Measurements from ENCODE around the gene RASSF5.
"Not testable (repeated sequence)": the region's sequence is repeated elsewhere in the genome, so short reads cannot be mapped to it uniquely, and the experiment has no call there.

Gene RASSF5

DNA sequence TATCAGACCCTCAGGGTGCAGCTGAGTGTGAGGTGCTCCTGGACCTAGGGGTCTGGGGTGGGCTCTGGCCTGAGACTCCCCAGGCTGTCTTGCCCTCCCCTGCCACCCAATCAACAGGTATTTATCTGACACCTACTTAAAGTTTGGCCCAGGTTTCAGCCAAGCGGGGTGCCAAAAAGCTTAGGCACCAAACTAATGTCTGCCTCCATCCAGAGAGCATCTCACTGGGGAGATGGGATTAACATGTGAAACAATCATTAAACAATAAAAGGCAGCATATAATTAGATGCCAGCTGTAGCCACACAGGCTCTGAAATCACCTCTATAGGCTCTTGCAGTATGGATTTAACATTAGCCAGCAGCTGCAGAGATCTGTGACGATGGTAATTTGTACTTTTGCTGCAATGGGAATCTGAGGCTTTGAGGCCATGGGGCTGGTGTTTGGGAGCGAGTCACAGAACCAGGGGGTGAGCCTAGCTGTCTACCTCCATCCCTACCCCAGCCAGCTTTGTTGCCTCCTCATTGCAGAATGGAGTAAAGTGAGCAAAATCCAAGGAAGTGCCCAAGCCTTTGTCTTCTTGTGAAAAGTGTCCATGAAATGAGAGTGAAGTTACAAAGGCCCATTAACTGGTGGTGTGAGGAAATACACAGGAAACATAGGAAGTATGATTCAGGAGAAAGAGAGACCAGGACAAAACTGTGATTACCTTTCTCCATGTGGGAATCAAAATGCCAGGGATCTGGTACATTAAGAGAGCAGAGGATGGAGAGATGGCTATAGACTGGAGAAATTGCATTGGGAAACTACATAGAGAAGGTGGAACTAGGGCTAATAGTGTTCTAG is 68.8 kb downstream of the RASSF5 start:
- FAIRE-seq, result no peak

DNA sequence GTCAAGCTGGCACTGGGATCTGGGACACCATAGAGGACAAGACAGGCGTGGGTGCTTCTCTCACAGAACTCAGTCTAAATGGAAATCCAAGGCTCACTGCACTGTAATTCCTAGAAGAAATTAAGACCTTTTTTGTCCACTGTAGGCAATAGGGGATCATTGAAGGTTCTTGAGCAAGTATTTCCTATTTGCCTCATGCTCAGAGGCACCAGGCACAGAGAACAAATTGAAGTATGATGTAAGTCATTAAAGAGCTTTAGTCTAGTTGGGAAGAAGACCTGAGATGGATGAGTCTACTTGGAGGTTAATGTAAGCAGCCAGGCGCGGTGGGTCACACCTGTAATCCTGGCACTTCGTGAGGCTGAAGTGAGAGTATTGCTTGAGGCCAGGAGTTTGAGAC is 70.3 kb downstream of the RASSF5 start:
- FAIRE-seq, result no peak

DNA sequence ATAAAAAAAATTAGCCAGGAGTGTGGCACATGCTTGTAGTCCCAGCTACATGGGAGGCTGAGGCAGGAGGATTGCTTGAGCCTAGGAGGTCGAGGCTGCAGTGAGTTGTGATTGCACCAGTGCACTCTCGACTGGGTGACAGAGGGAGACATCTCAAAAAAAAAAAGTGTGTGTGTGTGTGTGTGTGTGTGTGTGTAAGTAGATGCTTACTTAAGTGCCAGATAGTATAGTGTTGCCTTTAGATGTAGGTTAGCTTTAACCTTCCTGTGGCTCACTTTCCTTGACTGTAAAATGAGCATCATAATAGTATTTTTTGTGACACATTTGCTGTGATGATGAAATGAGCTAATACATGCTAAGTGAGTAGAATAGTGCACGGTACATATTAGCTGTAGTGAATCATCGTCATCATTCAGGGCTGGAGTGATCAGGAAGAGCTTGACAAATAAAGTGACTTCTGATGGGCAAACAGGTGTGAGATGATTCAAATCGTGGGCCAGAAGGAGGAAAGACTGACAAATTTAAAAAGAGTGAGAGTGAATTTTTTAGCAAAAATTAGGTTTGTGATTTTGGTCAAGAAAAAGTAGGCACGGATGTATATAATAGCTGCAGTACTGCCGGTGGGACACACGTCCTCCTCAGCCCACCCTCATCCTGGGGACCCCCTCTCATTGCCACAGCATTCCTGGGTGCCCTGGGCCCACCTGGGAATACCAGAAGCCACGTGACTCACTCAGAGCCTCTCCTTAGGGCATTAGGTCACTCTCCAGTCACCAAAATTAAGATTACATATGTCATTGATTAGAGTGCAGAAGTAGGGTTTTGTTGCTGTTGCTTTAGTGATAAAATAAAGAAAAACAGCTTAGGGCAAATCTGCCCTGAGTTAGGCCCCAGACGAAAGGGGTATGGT is 71.0 kb downstream of the RASSF5 start:
- FAIRE-seq, result no peak

DNA sequence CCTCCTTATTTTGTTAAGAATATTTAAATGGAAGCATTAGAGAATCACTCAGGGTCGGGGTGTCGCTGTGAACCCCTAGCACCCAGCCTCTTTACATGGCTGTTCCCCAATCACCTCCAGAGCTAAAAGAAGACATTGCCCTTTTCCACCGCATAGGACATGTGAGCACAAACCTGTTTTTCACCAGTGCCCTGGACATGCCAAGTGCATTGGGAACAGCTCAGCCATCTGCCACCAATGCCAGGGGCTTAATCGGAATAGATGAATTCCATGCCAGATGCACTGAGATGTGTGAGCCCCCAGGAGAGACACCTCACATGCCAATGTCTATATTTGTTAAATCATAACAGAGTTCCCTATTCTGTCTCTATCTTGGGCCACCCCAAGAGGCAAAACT is 71.6 kb downstream of the RASSF5 start:
- no peak for FAIRE-seq

DNA sequence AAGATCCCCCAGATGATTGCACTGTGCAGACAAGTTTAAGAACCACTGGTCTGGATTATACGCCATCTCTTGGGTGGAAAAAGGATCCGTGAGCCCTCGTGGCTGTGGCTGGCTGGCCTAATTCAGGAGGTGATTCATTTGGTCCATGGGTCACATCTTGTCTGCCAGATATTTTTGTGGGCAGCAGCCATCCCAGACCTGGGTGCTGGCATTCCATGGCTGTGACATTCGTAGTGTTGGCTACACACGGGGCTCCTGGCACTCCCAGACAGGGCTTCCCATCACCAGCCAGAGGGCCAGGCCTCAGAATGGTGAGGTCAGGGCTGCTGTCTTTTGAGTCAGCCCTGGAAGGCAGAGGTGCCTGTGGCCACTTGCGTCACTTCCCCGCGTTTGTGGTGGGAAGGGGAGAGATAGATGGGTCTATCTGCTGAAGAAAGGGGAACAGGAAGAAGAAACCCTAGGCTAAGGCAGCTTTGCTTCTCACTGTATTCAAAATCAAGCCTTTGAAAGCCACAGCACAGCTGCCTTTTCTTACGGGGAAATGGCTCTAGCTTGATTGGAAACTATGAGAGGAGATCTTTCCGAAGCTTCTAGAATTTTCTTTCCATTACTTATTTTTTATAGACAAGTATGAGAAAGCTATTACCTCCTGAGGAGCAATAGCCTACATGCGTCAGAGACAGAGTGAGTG is 72.6 kb downstream of the RASSF5 start:
- no peak for FAIRE-seq

DNA sequence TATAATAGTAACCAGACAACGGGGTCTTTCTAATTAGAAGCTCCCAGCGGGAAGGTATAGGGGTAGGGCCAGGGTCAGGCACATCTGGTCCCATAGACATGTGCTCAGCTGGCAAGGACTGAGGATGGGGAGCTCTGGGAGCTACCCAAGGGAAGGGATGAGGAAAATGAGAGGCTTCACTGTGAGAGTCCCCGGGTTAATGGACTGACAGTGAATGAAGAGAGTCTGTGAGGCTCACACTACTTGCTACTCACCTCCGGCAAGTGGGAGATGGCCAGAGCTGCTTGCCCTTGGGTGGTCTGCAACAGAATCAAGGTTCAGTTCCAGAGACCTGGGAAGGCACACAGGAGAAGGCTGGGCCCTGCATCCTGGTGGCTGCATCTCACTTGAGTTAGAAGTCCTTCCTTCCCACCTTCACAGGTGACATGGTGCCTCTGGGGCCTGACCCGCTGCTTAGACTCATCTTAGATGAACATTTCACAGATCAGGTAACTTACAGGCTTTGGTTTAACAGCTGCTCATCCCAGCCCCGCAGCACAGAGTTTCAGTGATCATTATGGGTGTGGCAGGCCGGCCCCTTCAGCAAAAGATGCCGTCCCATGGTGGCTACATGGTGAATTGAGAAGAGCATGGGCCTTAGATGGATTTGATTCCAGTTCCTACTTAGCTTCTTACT is 73.2 kb downstream of the RASSF5 start:
- no peak for FAIRE-seq

DNA sequence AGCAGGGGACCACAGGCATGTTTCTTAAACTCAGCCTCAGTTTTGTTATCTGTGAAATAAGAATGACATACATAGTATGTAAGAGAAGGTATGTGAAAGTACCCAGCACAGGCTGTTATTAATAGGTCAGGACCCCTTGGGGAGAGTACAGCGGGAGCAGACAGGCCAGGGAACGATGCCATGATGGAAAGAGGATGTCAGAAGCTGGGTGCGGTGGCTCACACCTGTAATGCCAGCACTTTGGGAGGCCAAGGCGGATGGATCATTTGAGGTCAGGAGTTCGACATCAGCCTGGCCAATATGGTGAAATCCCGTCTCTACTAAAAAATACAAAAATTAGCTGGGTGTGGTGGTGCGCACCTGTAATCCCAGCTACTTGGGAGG is 73.8 kb downstream of the RASSF5 start:
- FAIRE-seq, result not testable (repeated sequence)

DNA sequence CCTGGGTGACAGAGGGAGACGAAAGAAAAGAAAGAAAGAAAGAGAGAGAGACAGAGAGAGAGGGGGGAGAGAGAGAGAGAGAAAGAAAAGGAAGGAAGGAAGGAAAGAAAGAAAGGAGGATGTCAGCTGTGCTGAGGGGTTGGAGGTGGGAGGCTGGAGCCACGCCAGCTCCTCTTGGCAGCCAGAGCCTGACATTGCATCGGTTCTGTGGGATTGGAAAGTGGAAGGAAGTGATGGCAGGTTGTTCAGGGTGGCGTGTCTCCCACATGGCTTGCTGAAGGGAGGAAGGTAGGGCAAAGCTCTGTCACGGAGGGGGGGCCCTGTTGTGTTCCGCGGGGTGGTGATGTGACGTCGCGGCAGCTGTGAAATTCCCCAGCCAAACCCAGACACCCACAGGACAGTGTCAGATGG is 74.2 kb downstream of the RASSF5 start:
- no peak for FAIRE-seq

DNA sequence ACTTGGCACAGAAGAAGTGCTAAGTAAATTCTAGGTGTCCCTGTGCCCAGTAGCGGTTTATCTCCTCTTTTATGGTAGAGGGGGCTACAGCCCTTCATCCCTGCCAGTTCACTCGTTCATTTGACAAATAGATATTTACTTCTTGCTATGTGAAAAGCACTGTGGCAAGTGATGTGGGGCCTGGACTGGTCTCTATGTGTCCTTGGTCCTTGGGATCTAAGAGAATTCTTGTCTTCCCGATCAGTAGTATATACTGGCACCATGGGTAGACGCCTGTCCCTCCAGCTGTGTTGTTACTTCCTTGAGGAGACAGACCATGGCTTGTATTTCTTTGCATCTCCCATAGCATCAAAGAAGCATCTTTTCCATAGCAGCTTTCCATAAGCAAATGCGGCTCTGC is 75.2 kb downstream of the RASSF5 start:
- FAIRE-seq, result no peak

DNA sequence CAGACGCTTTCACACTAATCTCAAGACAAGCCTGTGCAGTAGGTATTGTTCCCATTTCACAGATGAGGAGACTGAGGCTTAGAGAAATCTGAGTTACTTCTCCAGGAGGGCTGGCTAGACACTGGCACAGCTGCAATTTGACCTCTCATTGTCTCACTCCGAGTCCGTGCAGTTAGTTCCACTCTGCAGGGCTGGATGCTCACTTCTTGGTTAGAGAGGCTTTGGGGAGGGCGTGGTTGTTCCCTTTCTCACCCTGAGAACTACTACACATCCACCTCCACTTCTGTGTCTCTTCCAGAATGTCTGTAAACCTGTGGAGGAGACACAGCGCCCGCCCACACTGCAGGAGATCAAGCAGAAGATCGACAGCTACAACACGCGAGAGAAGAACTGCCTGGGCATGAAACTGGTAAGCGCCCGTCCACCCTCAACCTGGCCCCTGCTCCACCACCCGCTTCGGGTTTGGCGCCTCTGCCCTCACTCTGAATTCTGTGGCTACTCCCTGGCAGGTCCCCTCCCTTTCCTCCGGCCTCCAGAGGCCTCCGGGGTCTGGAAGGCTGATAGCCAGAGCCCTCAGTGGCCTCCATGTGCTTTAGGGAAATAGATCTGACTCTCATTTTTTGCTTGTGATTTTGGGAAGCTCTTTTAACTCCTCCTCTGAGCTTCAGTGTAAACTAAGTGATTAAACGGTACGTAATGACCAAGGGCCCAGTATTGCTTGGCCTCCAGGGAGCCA is 75.8 kb downstream of the RASSF5 start:
- no peak for FAIRE-seq

DNA sequence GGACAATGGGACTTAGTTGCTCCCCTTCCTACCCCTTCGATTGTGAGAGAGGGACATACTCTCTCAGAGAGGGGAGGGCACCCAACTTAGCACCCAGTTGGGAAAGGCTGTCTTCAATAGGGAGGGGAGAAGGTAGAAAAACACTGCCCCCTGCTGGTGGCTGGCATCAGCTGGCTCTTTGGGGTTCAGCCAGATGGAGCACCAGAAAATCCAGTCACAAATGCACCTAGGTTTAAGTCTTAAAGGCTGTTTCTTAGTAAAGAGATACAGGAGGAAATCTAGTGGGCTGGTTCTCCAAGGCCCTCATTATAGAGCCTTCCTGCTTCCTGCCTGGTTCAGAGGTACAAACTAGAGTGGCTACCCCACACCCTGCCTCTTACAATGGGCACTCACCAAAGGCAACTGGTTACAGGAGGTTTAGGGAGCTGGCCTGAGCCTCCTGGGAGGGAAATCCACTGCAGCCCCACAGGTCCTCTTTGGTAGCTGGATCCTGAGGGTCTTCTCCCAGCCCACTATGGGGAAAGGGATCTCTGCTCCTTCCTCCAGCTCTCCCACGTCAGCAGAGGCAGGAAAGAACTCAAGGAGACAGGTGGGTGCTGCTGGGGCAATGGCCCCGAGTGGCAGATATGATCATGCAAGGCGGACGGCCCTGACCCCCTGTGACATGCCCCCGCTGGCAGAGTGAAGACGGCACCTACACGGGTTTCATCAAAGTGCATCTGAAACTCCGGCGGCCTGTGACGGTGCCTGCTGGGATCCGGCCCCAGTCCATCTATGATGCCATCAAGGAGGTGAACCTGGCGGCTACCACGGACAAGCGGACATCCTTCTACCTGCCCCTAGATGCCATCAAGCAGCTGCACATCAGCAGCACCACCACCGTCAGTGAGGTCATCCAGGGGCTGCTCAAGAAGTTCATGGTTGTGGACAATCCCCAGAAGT is 76.6 kb downstream of the RASSF5 start:
- no peak for FAIRE-seq

DNA sequence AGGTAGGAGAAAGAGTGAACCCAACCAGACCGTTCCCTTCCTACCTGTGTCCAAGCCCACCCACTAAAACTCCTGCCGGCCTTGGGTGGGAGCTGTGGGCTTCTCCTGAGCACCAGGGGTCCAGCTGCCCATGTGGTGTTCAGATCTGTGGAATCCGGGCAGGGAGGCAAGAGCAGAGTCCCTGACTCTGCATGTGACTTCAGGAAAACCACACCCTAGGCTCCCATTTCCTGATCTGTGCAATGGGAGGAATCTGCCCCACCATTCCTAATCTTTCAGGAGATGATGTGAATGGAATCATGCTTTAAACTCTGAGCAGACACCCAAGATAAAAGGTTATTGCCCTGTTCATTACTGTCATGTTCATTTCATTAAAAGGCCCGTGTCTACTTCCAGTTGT is 77.4 kb downstream of the RASSF5 start:
- no peak for FAIRE-seq

DNA sequence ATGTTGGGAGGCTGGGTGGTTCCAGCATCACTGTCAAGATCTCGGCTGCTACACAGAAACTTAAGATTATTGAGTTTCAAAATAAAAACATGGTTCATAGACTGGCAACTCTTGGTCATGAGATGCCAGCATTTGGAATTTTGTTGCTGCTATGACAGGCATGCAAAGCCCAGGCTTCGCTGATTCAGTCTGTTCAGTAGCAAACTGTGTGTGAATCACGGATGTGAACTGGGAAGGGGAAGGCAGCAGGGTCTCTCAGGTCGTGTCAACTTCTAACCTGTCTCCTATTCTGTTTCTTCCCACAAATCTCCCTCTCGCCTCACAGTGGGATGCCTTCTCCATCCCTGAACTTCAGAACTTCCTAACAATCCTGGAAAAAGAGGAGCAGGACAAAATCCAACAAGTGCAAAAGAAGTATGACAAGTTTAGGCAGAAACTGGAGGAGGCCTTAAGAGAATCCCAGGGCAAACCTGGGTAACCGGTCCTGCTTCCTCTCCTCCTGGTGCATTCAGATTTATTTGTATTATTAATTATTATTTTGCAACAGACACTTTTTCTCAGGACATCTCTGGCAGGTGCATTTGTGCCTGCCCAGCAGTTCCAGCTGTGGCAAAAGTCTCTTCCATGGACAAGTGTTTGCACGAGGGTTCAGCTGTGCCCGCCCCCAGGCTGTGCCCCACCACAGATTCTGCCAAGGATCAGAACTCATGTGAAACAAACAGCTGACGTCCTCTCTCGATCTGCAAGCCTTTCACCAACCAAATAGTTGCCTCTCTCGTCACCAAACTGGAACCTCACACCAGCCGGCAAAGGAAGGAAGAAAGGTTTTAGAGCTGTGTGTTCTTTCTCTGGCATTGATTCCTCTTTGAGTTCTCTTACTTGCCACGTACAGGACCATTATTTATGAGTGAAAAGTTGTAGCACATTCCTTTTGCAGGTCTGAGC is 79.4 kb downstream of the RASSF5 start:
- FAIRE-seq, result no peak

DNA sequence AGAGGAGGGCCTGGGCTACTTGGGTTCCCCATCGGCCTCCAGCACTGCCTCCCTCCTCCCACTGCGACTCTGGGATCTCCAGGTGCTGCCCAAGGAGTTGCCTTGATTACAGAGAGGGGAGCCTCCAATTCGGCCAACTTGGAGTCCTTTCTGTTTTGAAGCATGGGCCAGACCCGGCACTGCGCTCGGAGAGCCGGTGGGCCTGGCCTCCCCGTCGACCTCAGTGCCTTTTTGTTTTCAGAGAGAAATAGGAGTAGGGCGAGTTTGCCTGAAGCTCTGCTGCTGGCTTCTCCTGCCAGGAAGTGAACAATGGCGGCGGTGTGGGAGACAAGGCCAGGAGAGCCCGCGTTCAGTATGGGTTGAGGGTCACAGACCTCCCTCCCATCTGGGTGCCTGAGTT is 80.6 kb downstream of the RASSF5 start:
- no peak for FAIRE-seq

DNA sequence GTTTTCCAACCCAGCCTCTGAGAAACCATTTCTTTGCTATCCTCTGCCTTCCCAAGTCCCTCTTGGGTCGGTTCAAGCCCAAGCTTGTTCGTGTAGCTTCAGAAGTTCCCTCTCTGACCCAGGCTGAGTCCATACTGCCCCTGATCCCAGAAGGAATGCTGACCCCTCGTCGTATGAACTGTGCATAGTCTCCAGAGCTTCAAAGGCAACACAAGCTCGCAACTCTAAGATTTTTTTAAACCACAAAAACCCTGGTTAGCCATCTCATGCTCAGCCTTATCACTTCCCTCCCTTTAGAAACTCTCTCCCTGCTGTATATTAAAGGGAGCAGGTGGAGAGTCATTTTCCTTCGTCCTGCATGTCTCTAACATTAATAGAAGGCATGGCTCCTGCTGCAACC is 81.2 kb downstream of the RASSF5 start:
- FAIRE-seq, result no peak

DNA sequence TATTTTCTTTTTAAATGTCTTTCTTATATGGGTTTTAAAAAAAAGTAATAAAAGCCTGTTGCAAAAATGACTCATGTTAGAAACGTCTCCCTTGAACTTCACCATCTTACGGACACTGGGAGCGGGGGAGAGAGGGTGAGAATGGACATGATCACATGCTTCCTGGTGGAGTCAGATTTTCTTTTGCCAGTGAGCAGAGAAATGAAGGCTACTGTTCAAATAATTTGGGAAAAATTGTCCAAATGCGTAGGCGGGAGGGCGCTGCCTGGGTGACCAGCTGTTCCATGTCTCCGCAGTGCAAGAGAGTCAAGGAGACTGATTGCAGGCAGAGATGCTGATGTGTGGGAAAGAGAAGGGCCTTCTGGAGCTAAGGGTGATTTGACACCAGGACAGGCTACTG is 81.9 kb downstream of the RASSF5 start:
- FAIRE-seq, result peak; percentile 50

DNA sequence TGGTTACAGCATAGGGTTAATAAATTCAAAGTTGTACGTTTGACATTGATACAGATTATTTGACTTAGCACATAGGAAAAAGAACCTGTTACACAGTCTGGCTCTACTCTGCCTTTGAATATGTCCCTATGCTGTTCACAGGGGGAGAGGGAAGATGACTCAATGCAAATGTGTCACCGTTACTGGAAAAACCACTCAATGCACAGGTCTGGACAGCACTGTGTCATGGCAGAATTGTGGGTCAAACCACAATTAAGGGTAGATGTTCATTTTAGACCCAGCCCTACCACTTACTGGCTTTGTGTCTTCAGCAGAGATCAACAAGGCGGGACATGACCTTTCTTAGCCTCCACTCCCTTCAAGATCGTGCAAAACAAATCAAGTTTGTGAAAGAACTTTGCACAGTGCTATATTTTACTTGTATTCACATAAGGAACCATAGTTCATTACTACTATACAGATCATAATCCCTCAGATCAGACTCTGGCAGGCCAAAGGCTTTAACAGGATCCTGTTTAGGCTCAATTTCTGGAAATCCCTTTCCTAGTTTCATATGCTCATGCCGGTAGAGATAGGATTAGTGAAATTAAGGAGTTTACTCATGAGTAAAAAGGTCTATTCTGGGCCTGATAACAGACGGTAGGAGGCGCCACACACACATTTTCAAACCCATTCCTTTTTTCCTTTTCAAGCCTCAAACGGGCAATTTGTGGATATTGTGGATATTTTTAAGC is 82.9 kb downstream of the RASSF5 start:
- FAIRE-seq, result no peak

DNA sequence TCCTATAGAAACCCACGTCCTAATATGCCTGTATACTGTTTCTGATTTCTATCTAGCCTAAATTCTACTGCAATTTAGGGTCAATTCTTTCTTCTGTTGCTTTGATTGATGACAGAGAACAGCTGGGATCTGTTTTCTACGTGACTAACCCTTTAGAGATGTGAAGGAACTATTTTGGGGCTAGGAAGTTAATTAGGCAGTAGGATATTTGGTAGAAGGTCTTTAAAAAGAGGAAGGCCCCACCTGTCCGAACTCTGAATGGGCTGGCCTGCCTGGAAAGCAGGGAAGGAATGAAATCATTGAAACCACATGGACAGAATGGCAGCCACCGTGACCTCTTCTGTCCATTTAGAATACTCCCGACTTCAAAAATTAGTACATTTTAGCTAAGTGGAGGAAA is 83.9 kb downstream of the RASSF5 start:
- no peak for FAIRE-seq

DNA sequence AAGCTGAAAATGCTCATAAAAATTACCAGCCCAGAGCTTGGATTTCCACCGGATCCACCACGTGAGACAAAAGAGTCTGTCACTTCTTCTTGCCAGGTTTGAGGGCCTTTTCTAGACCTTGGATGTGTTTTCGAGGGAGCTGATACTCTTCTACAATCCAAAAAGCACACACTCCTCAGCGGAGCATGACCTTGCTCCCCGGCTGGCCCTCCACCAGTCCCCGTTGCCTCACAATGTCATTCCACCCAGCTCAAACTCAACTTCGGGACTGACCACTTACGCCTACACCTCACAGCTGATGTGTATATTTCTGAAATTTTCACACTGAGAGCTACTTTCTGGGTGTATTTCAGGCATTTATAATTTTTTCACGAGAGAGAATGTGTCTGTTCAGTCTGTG is 84.4 kb downstream of the RASSF5 start:
- FAIRE-seq, result no peak
